Subcutaneous abdominal adipose tissue (tissue), 5 donors: ENCODE data around the gene CLCN4.

Source experiments
- H3K27ac ChIP-seq: one replicate; pipeline ENCODE4 v1.7.0; 2013; ENCODE audit warnings: low read depth, mild to moderate bottlenecking, inconsistent platforms, low read length, moderate library complexity
- H3K27me3 ChIP-seq, 5 donors: one replicate each; pipeline ENCODE4 v1.7.0; 2013; ENCODE audit warnings: low read length in 5 of 5, inconsistent platforms in 1 of 5; ENCODE audit not compliant: control insufficient read depth in 5 of 5, insufficient read depth in 4 of 5
- H3K36me3 ChIP-seq, 5 donors: one replicate each; pipeline ENCODE4 v1.7.0; 2013; ENCODE audit warnings: low read length in 5 of 5; ENCODE audit not compliant: control insufficient read depth in 5 of 5, insufficient read depth in 5 of 5
- H3K4me1 ChIP-seq, 5 donors: one replicate each; pipeline ENCODE4 v1.7.0; 2013; ENCODE audit warnings: low read length in 5 of 5, mild to moderate bottlenecking in 3 of 5, moderate library complexity in 1 of 5; ENCODE audit not compliant: control insufficient read depth in 5 of 5, insufficient read depth in 5 of 5
- H3K4me3 ChIP-seq, 5 donors: one replicate each; pipeline ENCODE4 v1.7.0; 2013; ENCODE audit warnings: low read length in 5 of 5, low read depth in 1 of 5
- H3K9ac ChIP-seq, 5 donors: one replicate each; pipeline ENCODE4 v1.7.0; 2013; ENCODE audit warnings: low read length in 5 of 5, mild to moderate bottlenecking in 4 of 5, moderate library complexity in 3 of 5
- H3K9me3 ChIP-seq, 5 donors: one replicate each; pipeline ENCODE4 v1.7.0; 2013; ENCODE audit warnings: low read length in 5 of 5; ENCODE audit not compliant: control insufficient read depth in 5 of 5
- donor health status: healthy.
- donor health status: healthy.
- donor health status: healthy.
- donor health status: healthy.
- donor health status: healthy.

The CLCN4 gene

GRCh38 chrX:10160211-10160610, 3.4 kb downstream of the CLCN4 start:
- peaks cover 0 to 13% (median 10%) of the 10 kb centered on the region in 5 donors for H3K4me1 ChIP-seq
- no peak overlapping the region for H3K4me3 ChIP-seq
- H3K27me3 ChIP-seq: peaks cover 0 to 25% (median 12%) of the 10 kb centered on the region in 5 donors
- H3K27ac ChIP-seq: no peak overlapping the region
- no peak overlapping the region for H3K9ac ChIP-seq
- H3K36me3 ChIP-seq: no peaks in the 10 kb centered on the region
- H3K9me3 ChIP-seq: peaks cover 0 to 5% (median 0%) of the 10 kb centered on the region in 5 donors

- peaks cover 0 to 5% (median 0%) of the 10 kb centered on the region in 5 donors for H3K9me3 ChIP-seq
Measured at GRCh38 chrX:10163031-10163430, 6.3 kb downstream of the CLCN4 start.

GRCh38 chrX:10164879-10165278, 8.1 kb downstream of the CLCN4 start:
- H3K27ac ChIP-seq: no peak overlapping the region
- H3K4me3 ChIP-seq: no peak overlapping the region
- H3K9me3 ChIP-seq: peaks cover 0 to 5% (median 0%) of the 10 kb centered on the region in 5 donors
- H3K9ac ChIP-seq: no peak overlapping the region
- peaks cover 0 to 14% (median 12%) of the 10 kb centered on the region in 5 donors for H3K27me3 ChIP-seq
- H3K4me1 ChIP-seq: peaks cover 0 to 16% (median 7%) of the 10 kb centered on the region in 5 donors
- H3K36me3 ChIP-seq: no peaks in the 10 kb centered on the region

More at GRCh38 chrX:10163031-10163430, 6.3 kb downstream of the CLCN4 start:
- Histone ChIP-seq H3K36me3 (no peaks in the 10 kb centered on the region), H3K27me3 (peaks cover 0 to 23% (median 12%) of the 10 kb centered on the region in 5 donors), H3K4me3 (no peak overlapping the region), H3K9ac (no peak overlapping the region), H3K4me1 (peaks cover 0 to 22% (median 3%) of the 10 kb centered on the region in 5 donors), H3K27ac (no peak overlapping the region)

- Histone ChIP-seq H3K27me3 (peaks cover 0 to 10% (median 7%) of the 10 kb centered on the region in 5 donors), H3K9ac (no peak overlapping the region), H3K27ac (no peak overlapping the region), H3K36me3 (no peaks in the 10 kb centered on the region), H3K9me3 (peaks cover 0 to 5% (median 0%) of the 10 kb centered on the region in 5 donors), H3K4me1 (peaks cover 0 to 16% (median 7%) of the 10 kb centered on the region in 5 donors), H3K4me3 (no peak overlapping the region)
Measured at GRCh38 chrX:10165580-10166247, 8.9 kb downstream of the CLCN4 start.

GRCh38 chrX:10166248-10166716, 9.5 kb downstream of the CLCN4 start:
- no peak overlapping the region for H3K9ac ChIP-seq
- H3K4me3 ChIP-seq: no peak overlapping the region
- peaks cover 0 to 5% (median 0%) of the 10 kb centered on the region in 5 donors for H3K9me3 ChIP-seq
- H3K27me3 ChIP-seq: peaks cover 0 to 9% (median 7%) of the 10 kb centered on the region in 5 donors
- peaks cover 0 to 16% (median 7%) of the 10 kb centered on the region in 5 donors for H3K4me1 ChIP-seq
- no peaks in the 10 kb centered on the region for H3K36me3 ChIP-seq
- no peak overlapping the region for H3K27ac ChIP-seq

GRCh38 chrX:10166731-10167151, 10.0 kb downstream of the CLCN4 start:
- Histone ChIP-seq H3K4me1 (peaks cover 0 to 16% (median 7%) of the 10 kb centered on the region in 5 donors), H3K9me3 (peaks cover 0 to 5% (median 0%) of the 10 kb centered on the region in 5 donors), H3K9ac (no peak overlapping the region), H3K36me3 (no peaks in the 10 kb centered on the region), H3K4me3 (no peak overlapping the region), H3K27ac (no peak overlapping the region), H3K27me3 (peaks cover 0 to 13% (median 6%) of the 10 kb centered on the region in 5 donors)

- no peak overlapping the region for H3K27ac ChIP-seq
- H3K4me3 ChIP-seq: no peak overlapping the region
- peaks cover 0 to 16% (median 7%) of the 10 kb centered on the region in 5 donors for H3K4me1 ChIP-seq
- H3K9ac ChIP-seq: no peak overlapping the region
- peaks cover 0 to 19% (median 6%) of the 10 kb centered on the region in 5 donors for H3K27me3 ChIP-seq
- no peaks in the 10 kb centered on the region for H3K36me3 ChIP-seq
- peaks cover 0 to 5% (median 0%) of the 10 kb centered on the region in 5 donors for H3K9me3 ChIP-seq
Measured at GRCh38 chrX:10167573-10167972, 10.8 kb downstream of the CLCN4 start.

- Histone ChIP-seq H3K27ac (no peak overlapping the region), H3K9ac (no peak overlapping the region), H3K4me1 (peaks cover 0 to 16% (median 11%) of the 10 kb centered on the region in 5 donors), H3K9me3 (peaks cover 0 to 5% (median 0%) of the 10 kb centered on the region in 5 donors), H3K27me3 (peaks cover 0 to 17% (median 6%) of the 10 kb centered on the region in 5 donors), H3K36me3 (no peaks in the 10 kb centered on the region), H3K4me3 (no peak overlapping the region)
Measured at GRCh38 chrX:10168226-10168625, 11.5 kb downstream of the CLCN4 start.

GRCh38 chrX:10169175-10169574, 12.4 kb downstream of the CLCN4 start:
- Histone ChIP-seq H3K9ac (no peak overlapping the region), H3K27me3 (peaks cover 0 to 24% (median 11%) of the 10 kb centered on the region in 5 donors), H3K27ac (no peak overlapping the region), H3K9me3 (peaks cover 0 to 5% (median 0%) of the 10 kb centered on the region in 5 donors), H3K36me3 (no peaks in the 10 kb centered on the region), H3K4me1 (peaks cover 0 to 23% (median 20%) of the 10 kb centered on the region in 5 donors), H3K4me3 (no peak overlapping the region)

GRCh38 chrX:10171249-10171648, 14.5 kb downstream of the CLCN4 start:
- no peak overlapping the region for H3K27ac ChIP-seq

More at GRCh38 chrX:10171249-10171648, 14.5 kb downstream of the CLCN4 start:
- Histone ChIP-seq H3K9ac (no peak overlapping the region), H3K4me1 (peaks cover 0 to 30% (median 20%) of the 10 kb centered on the region in 5 donors), H3K36me3 (no peaks in the 10 kb centered on the region), H3K27me3 (peaks cover 0 to 31% (median 13%) of the 10 kb centered on the region in 5 donors), H3K4me3 (no peak overlapping the region), H3K9me3 (no peaks in the 10 kb centered on the region)
